Loucy (cell line): ENCODE measurements around the gene EMP1.

Experiments used
- H2AFZ ChIP-seq: fragments of 200-600 bp; sonication (generic); 2 replicates; pipeline ENCODE4 v1.6.0; 2016; ENCODE audit warnings: antibody characterized with exemption, mild to moderate bottlenecking, low read length, moderate library complexity
- H3F3A ChIP-seq: fragments of 200-600 bp; 2 replicates; pipeline ENCODE4 v1.6.0; 2016; ENCODE audit warnings: antibody characterized with exemption, low read depth, mild to moderate bottlenecking
- H3K27me3 ChIP-seq: fragments of 200-600 bp; sonication (generic); 2 replicates; pipeline ENCODE4 v1.6.1; 2014; ENCODE audit warnings: low read length, mild to moderate bottlenecking; ENCODE audit not compliant: insufficient read depth, poor library complexity, severe bottlenecking
- H3K36me3 ChIP-seq: fragments of 200-600 bp; sonication (generic); 2 replicates; pipeline ENCODE4 v1.6.1; 2016; ENCODE audit warnings: low read length; ENCODE audit not compliant: insufficient read depth
- H3K4me1 ChIP-seq: fragments of 200-600 bp; sonication (generic); 2 replicates; pipeline ENCODE4 v1.5.1; 2014; ENCODE audit warnings: low read length, mild to moderate bottlenecking; ENCODE audit not compliant: insufficient read depth, poor library complexity, severe bottlenecking
- H3K4me2 ChIP-seq: fragments of 200-600 bp; sonication (generic); 2 replicates; pipeline ENCODE4 v1.6.0; 2014; ENCODE audit warnings: antibody characterized with exemption, low read length, low read depth, mild to moderate bottlenecking; ENCODE audit not compliant: poor library complexity, severe bottlenecking
- H3K4me3 ChIP-seq: fragments of 200-600 bp; sonication (generic); 2 replicates; pipeline ENCODE4 v1.5.1; 2014; ENCODE audit warnings: low read length, mild to moderate bottlenecking, mixed read lengths; ENCODE audit not compliant: poor library complexity, severe bottlenecking
- H3K79me2 ChIP-seq: fragments of 200-600 bp; sonication (generic); 2 replicates; pipeline ENCODE4 v1.6.1; 2014; ENCODE audit warnings: low read length; ENCODE audit not compliant: insufficient read depth
- H3K9ac ChIP-seq: fragments of 200-600 bp; sonication (generic); 2 replicates; pipeline ENCODE4 v1.6.0; 2014; ENCODE audit warnings: mild to moderate bottlenecking, low read depth, low read length, moderate library complexity; ENCODE audit not compliant: poor library complexity, severe bottlenecking
- H3K9me2 ChIP-seq: fragments of 200-600 bp; sonication (generic); replicated peaks from 2 replicates; pipeline ENCODE4 v1.6.1; 2016; ENCODE audit warnings: low read depth, low read length, mixed read lengths
- H3K9me3 ChIP-seq: fragments of 200-600 bp; sonication (generic); 2 replicates; pipeline ENCODE4 v1.6.1; 2014; ENCODE audit warnings: mild to moderate bottlenecking, antibody characterized with exemption, low read length, low read depth; ENCODE audit not compliant: insufficient read depth
- H4K20me1 ChIP-seq: fragments of 200-600 bp; sonication (generic); 2 replicates; pipeline ENCODE4 v1.6.0; 2014; ENCODE audit warnings: antibody characterized with exemption, low read length, mild to moderate bottlenecking; ENCODE audit not compliant: insufficient read depth, poor library complexity, severe bottlenecking
- EZH2phosphoT487 ChIP-seq: fragments of 200-600 bp; IDR thresholded peaks from 2 replicates; pipeline ENCODE4 v1.6.1; 2018; ENCODE audit warnings: antibody characterized with exemption, mild to moderate bottlenecking, moderate library complexity, borderline replicate concordance
- TF ChIP-seq, protein P1 (sequence below): fragments of 200-600 bp; sonication (generic); conservative IDR thresholded peaks from 2 replicates; pipeline ENCODE4 v1.5.1; 2014; ENCODE audit warnings: mild to moderate bottlenecking, antibody characterized with exemption, low read length

Gene EMP1

DNA sequence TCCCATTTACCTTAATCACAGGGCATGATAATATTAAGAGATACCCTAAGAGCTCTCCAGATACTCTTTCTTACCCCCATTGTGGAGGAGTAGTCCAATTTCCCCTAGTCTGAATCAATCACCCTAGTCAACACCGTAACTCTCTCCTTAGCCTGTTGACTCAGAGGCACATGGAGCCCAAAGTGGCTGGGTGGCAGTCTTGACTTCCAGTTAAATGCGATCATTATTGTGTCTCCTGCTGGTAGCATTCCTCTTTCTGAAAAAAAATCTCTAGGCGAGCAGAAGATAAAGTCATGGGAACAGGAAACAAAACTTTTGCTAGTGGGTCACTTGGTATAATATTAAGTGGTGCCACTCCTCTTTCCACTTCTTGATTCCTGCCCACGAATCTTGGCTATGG is 46.4 kb downstream of the EMP1 start:
- no peak overlapping the region for H2AFZ ChIP-seq
- no peak for TF ChIP-seq EZH2phosphoT487
- TF ChIP-seq, protein P1, sequence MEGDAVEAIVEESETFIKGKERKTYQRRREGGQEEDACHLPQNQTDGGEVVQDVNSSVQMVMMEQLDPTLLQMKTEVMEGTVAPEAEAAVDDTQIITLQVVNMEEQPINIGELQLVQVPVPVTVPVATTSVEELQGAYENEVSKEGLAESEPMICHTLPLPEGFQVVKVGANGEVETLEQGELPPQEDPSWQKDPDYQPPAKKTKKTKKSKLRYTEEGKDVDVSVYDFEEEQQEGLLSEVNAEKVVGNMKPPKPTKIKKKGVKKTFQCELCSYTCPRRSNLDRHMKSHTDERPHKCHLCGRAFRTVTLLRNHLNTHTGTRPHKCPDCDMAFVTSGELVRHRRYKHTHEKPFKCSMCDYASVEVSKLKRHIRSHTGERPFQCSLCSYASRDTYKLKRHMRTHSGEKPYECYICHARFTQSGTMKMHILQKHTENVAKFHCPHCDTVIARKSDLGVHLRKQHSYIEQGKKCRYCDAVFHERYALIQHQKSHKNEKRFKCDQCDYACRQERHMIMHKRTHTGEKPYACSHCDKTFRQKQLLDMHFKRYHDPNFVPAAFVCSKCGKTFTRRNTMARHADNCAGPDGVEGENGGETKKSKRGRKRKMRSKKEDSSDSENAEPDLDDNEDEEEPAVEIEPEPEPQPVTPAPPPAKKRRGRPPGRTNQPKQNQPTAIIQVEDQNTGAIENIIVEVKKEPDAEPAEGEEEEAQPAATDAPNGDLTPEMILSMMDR: no peak

DNA sequence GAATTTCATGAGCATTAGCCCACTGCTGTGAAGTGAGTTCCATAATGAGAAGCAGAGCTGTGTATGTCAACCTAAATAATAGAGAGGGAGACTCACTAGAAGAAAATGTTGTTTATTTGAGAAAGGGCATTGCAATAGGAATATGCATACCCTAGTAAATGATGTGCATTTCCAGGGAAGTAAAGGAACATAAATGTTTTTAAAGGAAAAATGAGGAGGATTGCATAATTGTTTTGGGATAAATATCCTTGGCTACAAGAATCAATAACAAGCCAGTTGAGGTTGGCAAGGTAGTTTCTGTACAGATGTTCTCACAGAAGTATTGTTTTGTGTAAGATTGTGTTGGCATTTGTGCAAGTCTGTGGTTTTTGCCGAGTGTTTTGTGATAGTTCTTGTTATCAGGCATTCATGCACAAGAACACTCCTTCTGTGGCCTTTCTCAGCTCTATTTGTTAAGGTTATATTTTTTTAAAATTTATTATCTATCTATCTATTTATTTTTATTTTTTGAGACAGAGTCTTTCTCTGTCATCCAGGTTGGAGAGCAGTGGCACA is 47.1 kb downstream of the EMP1 start:
- Histone ChIP-seq H3K9me2 (no peaks in the 10 kb centered on the region), H3F3A (no peaks in the 10 kb centered on the region), H3K9me3 (no peaks in the 10 kb centered on the region), H3K36me3 (no peaks in the 10 kb centered on the region), H3K4me2 (no peak overlapping the region), H2AFZ (no peak overlapping the region), H4K20me1 (no peaks in the 10 kb centered on the region), H3K4me3 (no peak overlapping the region), H3K4me1 (no peaks in the 10 kb centered on the region), H3K27me3 (peaks cover 8% of the 10 kb centered on the region), H3K79me2 (no peaks in the 10 kb centered on the region), H3K9ac (no peak overlapping the region)
- TF ChIP-seq, protein P1: no peak
- no peak for TF ChIP-seq EZH2phosphoT487

More for the DNA sequence above, 46.4 kb downstream of the EMP1 start:
- H3K79me2 ChIP-seq: no peaks in the 10 kb centered on the region
- no peaks in the 10 kb centered on the region for H3K9me3 ChIP-seq
- H4K20me1 ChIP-seq: no peaks in the 10 kb centered on the region
- no peaks in the 10 kb centered on the region for H3K36me3 ChIP-seq
- H3K4me1 ChIP-seq: no peaks in the 10 kb centered on the region
- no peak overlapping the region for H3K9ac ChIP-seq
- no peak overlapping the region for H3K4me2 ChIP-seq
- H3K27me3 ChIP-seq: peaks cover 8% of the 10 kb centered on the region
- H3F3A ChIP-seq: no peaks in the 10 kb centered on the region
- H3K4me3 ChIP-seq: no peak overlapping the region
- H3K9me2 ChIP-seq: no peaks in the 10 kb centered on the region

DNA sequence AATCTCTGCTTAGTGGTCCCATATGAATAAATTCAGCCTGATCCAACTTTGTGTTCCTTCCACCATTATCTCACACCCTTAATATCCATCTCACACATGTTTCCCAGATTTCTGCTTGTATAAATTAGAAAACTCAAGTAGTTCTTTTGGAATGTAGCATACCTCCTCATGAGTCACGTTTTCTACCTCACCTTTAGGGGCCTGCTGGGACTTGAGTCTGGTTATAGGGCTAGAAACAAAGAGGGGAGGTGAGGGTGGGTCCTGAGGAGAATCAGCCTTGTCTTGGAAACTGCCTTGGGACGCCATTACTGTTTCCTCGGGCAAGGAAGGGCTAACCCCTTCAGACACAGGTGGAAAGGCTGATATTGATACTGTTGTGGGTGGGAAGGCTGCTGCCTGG is 51.1 kb downstream of the EMP1 start:
- TF ChIP-seq EZH2phosphoT487: no peak
- TF ChIP-seq, protein P1: no peak
- Histone ChIP-seq H3K36me3 (no peaks in the 10 kb centered on the region), H3K4me2 (no peak overlapping the region), H3K9me2 (no peaks in the 10 kb centered on the region), H3K9ac (no peak overlapping the region), H3K79me2 (no peaks in the 10 kb centered on the region), H3F3A (no peaks in the 10 kb centered on the region), H3K4me3 (no peak overlapping the region), H3K4me1 (no peaks in the 10 kb centered on the region), H3K9me3 (no peaks in the 10 kb centered on the region), H2AFZ (no peak overlapping the region), H4K20me1 (no peaks in the 10 kb centered on the region), H3K27me3 (peaks cover 8% of the 10 kb centered on the region)
